Measurements from ENCODE around the gene FAM228B.
"Not testable (repeated sequence)": the region's sequence is repeated elsewhere in the genome, so short reads cannot be mapped to it uniquely, and the experiment has no call there.

The FAM228B gene

DNA sequence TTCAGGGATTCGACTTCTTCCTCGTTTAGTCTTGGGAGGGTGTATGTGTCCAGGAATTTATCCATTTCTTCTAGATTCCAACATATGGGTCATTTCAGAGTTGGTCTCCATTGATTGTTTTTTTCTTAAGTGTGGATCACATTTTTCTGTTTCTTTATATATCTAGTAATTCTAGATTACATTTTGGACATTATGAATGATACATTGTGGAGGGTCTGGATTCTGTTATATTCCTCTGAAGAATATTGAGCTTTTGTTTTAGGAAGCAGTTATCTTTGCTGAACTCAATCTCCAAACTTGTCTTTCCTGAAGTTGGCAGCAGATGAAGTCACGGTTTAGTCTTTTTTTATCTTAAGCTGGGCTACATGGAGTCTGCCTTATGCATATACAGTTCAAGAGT is 9.3 kb downstream of the FAM228B start:
- in situ Hi-C loops (cut with HindIII; ENCODE audit: low pct_ligation_motif_present, low pct_unique_long_range_greater_than_20kb, low sequenced_read_pairs), result no loop called here
- no peak for DNase-seq

DNA sequence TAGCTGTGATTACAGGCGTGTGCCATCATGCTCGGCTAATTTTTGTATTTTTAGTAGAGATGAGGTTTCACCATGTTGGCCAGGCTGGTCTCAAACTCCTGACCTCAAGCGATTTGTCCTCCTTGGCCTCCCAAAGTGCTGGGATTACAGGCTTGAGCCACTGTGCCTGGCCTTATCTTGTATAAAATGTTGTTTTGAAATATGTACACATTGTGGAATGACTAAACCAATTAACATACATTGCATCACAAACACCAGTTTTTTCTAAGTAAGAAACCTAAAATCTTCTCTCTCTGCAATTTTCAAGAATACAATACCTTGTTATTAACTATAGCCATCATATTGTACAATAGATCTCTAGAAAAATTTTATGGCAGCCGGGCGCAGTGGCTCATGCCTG is 17.0 kb downstream of the FAM228B start:
- DNase-seq; in situ Hi-C loops (cut with HindIII; ENCODE audit: low pct_ligation_motif_present, low pct_unique_long_range_greater_than_20kb, low sequenced_read_pairs): not testable (repeated sequence)

DNA sequence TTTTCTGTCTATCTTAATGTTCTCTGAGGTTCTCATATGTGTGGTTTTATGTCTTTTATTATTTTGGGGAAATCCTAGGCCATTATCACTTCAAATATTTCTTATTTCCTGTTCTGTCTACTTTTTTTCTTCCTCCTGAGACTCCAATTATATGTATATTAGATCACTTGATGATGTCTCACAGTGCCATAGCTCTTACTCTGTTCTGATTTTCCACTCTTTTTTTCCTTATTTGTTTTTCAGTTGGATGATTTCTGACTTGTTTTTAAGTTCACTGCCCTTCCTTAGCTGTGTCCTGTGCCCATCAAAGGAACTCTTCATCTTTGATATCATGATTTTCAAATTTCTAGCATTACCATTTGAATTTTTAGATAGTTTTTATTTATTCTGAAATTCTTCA is 24.1 kb downstream of the FAM228B start:
- in situ Hi-C loops (cut with HindIII; ENCODE audit: low pct_ligation_motif_present, low pct_unique_long_range_greater_than_20kb, low sequenced_read_pairs), result no loop called here
- DNase-seq, result no peak

DNA sequence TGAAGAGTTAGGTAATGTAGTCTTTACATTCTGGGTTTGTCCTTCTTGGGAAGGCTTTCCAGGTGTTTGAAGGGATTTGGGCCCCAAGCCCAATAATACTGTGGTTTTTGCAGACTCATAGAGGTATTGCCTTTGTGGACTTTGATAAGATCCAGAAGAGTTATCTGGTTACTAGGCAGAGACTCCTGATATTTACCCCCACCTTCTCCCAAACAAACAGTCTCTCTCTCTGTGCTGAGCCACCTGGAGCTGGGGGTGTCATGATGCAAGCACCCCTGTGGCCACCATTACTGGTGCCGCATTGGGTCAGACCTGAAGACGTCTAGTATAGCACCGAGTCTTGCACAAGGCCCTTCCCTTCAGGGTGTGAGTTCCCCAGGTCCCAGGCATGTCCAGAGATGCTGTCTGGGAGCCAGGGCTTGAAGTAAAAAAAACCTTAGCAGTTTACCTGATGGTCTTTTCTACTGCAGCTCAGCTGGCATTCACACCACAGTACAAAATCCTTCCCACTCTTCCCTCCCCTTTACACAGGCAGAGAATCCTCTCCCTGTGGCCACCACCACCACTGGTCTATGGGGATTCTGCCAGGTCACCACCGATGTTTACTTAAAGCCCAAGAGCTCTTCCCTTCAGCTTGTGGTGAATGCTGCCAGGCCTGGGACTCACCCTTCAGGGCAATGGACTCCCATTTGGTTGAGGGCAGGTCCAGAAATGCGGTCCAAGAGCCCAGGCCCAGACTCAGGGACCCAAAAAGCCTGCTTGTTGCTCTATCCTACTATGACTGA is 29.3 kb downstream of the FAM228B start:
- in situ Hi-C loops (cut with HindIII; ENCODE audit: low pct_ligation_motif_present, low pct_unique_long_range_greater_than_20kb, low sequenced_read_pairs), result no loop called here

DNA sequence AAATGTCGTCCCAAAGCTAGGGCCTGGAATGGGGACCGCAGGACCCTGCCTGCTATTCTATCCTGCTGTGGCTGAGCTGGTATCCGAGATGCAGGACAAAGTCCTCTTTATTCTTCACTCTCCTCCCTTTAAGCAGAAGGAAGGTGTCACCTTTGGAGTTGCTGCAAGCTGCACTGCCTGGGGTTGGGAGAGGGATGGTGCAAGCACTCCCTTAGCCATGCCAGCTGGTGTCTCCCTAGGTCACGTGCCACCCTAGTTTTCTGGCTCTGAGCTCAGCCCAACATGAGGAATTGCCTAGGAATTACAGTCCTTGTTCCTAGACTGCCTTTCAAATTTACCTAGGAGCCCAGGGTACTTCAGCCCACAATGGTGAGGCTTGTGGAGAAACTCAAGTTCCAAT is 30.2 kb downstream of the FAM228B start:
- DNase-seq, result no peak

More for the DNA sequence above, 29.3 kb downstream of the FAM228B start:
- DNase-seq, result no peak

DNA sequence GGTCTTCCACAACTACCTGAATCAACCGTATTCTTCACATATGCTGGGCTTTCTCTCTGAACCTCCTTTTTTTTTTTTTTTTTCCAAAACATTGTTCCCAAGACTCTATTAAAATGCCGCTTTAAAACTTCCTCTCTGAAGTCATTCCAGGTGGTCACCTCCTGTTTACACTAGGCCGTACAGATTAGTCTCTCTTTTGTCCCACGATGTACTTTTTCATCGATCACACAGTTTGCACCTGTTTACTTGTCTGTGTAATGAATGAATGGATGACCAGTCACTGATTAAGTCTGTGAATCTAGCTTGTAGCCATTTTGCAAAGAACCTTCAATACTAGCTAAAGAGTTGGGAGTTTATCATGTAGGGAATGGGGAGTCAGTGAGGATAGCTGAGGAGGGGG is 34.9 kb downstream of the FAM228B start:
- in situ Hi-C loops (cut with HindIII; ENCODE audit: low pct_ligation_motif_present, low pct_unique_long_range_greater_than_20kb, low sequenced_read_pairs), result no loop called here
- DNase-seq, result no peak

More for the DNA sequence above, 30.2 kb downstream of the FAM228B start:
- in situ Hi-C loops (cut with HindIII; ENCODE audit: low pct_ligation_motif_present, low pct_unique_long_range_greater_than_20kb, low sequenced_read_pairs), result no loop called here

DNA sequence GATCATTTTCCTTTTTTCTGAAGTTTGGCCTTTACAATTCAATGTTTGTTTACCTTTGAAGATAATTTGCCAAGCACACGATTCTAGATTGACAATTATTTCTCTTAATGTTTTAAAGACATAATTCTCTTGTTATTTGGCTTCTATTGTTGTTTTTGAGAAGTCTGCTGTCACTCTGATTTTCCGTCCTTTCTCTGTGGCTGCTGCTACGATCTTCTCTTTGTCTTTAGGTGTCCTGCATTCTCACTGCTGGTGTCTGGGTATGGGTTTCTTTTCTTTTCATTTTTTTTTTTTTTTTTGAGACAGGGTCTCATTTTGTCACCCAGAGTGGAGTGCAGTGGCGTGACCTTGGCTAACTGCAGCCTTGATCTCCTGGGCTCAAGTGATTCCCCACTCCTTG is 36.4 kb downstream of the FAM228B start:
- no peak for DNase-seq
- in situ Hi-C loops (cut with HindIII; ENCODE audit: low pct_ligation_motif_present, low pct_unique_long_range_greater_than_20kb, low sequenced_read_pairs), result no loop called here

DNA sequence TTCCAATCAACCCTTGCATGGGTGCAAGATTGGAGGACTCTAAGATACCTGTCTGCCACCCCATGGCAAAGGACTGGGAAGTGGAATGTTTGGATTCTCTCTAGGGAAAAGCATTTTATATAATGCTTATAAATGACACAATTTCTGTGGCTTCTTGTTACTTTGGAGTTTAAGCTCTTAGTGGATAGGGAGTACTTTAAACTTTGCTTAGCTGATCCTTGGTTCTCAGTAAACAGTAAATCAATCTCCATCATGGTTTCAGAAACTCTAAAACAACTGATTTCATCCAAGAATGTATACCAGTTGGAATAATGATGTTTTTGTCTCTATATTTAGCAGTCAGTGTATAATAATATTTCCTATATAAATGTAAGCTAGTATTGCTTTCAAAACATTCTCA is 37.5 kb downstream of the FAM228B start:
- in situ Hi-C loops (cut with HindIII; ENCODE audit: low pct_ligation_motif_present, low pct_unique_long_range_greater_than_20kb, low sequenced_read_pairs), result no loop called here
- DNase-seq, result no peak

DNA sequence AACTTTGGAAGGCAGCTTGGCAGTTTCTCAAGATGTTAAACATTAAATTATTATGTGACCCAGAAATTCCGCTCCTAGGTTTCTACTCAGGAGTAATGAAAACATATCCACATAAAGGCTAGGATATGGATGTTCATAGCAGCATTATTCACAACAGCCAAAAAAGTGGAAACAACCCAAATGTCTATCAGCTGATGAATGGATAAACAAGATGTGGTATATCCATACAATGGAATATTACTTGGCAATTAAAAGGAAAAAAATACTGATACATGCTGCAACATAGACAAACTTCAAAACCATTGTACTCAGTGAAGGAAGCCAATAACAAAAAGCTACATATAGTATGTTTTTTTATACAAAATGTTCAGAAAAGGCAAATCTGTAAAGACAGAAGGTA is 39.2 kb downstream of the FAM228B start:
- DNase-seq, result no peak
- in situ Hi-C loops (cut with HindIII; ENCODE audit: low pct_ligation_motif_present, low pct_unique_long_range_greater_than_20kb, low sequenced_read_pairs), result no loop called here

DNA sequence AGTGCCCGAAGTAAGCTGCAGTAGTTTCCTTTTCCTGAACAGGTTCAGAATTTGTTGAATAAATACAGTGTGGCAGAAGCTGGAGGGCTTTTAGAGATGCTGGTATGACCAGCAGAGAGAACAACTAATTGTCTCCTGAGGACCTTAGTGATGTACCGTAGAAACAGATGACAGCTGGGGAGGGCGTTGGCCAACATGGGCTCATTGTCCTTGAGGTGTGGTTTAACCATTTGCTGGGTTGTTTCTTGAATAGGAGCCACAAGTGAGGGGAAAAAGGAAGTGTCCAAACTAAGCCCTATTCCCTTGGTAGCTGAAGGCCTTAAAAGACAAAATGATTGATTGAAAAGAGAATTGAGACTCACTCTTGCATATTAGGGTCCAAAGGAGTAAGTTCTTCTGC is 39.9 kb downstream of the FAM228B start:
- in situ Hi-C loops (cut with HindIII; ENCODE audit: low pct_ligation_motif_present, low pct_unique_long_range_greater_than_20kb, low sequenced_read_pairs), result no loop called here
- no peak for DNase-seq

DNA sequence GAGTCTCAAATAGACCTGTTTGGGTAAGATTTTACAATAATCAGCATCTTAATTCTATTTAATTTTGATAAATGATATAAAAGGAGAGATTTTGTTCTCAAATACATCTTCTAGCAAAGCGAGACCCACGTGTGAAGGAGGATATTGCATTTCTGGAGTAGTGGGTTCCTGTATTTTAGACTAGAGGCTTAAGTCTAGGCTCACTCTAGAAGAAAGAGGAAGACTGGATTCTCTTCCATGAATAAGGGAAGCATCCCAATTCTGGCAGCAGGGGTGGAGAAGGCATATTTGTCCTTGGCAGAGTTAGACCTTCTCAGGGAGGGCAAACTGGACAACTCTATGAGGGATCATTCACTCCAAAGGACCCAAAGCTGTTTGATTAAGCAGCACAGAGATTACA is 40.3 kb downstream of the FAM228B start:
- no peak for DNase-seq
- in situ Hi-C loops (cut with HindIII; ENCODE audit: low pct_ligation_motif_present, low pct_unique_long_range_greater_than_20kb, low sequenced_read_pairs), result no loop called here

DNA sequence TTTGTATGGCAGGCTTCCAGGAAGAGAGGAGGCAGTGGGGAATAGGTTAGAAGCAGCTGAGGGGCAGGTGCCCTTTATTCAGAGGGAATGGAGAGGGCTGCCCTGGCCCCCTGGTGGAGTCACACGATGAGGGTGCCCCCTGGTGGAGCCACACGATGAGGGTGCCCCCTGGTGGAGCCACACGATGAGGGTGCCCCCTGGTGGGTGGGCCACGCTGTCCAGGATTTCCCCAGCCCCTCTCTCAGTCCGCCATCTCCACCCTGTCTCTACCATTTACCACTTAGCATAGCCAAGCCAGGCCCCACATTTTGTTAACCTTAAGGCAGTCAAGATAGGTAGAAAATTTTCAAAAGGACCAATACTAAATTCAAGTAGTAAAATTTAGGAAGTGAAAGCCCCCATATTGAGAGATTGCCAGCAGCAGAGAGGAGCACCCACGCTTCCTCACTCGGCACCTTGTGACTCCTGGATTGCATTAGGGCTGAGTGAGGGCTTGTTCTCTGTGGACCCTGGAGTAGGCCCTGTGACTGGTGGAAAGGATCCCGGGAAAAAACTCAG is 41.2 kb downstream of the FAM228B start:
- peak; percentile 33 for DNase-seq
- in situ Hi-C loops (cut with HindIII; ENCODE audit: low pct_ligation_motif_present, low pct_unique_long_range_greater_than_20kb, low sequenced_read_pairs), result no loop called here

DNA sequence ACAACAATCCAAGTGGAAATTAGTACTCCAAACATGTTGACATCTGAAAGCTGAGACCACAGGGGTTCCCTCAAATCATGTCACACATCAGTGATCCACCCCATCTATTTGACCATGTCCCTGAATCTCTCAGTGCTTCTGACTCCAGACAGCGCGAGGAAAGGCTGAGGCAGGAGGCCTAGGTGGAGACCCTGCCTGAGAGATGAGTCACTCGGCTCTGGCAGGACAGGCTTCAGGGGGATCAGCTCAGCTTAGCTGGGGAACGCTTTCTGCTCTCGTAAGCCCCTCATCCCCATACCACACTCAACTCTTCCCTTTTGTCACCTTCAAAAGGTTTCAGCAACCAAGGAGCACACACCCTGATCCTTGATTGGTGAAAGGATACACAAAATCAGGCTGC is 45.8 kb downstream of the FAM228B start:
- in situ Hi-C loops (cut with HindIII; ENCODE audit: low pct_ligation_motif_present, low pct_unique_long_range_greater_than_20kb, low sequenced_read_pairs), result no loop called here
- DNase-seq, result no peak

DNA sequence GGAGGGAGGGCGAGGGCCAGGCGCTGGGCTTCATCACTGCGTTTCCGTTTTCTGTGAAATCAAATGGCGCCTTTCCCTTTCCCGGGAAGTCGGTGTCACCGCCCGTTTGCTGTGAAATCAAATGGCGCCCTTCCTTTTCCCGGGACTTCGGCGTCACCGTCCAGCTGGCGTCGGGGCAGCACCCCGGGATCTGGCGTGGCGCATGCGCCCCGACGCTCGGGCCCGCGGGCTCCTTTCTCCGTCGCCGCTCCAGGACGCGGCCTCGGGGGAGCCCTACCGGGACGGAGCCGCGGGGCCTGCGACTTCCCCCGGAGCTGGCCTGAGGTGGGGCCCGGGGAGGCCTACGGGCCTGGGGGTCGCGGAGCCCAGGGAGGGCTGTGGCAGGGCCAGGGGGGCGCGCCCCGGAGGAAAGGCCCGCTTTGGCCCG is 51.6 kb downstream of the FAM228B start, which contains the start of gene FAM228A:
TSS of gene FAM228A (plus strand) at position 203 of the 427 bp plus-strand sequence. CDS start 428 bp downstream, outside the sequence.
- in situ Hi-C loops (cut with HindIII; ENCODE audit: low pct_ligation_motif_present, low pct_unique_long_range_greater_than_20kb, low sequenced_read_pairs), result no loop called here
- DNase-seq, result no peak

DNA sequence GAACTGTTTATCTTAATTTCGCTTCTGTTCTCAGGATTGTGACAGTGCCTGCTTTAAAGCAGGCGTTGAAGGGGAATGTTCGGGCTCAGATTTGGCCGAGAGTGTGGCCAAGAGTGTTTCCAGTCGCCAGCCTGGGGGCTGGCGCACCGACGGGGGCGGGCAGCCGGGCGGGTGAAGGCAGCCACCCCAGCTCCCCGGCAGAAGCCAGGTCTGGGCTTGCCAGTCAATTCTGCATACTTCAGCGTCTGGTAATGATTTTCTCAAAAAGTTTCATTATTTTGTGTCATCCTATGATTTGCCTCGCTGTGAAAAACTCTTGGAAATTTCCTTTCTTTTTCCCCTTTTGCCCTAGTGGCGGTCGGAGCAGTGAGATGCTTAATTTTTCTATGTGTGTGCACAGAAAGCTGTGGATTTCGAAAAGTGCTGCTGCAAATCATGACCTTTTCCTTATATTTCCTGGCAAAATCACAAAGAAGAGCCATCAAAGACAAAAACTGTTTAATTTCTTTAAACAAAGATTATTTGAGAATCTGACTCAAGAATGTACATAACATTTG is 52.4 kb downstream of the FAM228B start:
- in situ Hi-C loops (cut with HindIII; ENCODE audit: low pct_ligation_motif_present, low pct_unique_long_range_greater_than_20kb, low sequenced_read_pairs), result no loop called here
- no peak for DNase-seq

DNA sequence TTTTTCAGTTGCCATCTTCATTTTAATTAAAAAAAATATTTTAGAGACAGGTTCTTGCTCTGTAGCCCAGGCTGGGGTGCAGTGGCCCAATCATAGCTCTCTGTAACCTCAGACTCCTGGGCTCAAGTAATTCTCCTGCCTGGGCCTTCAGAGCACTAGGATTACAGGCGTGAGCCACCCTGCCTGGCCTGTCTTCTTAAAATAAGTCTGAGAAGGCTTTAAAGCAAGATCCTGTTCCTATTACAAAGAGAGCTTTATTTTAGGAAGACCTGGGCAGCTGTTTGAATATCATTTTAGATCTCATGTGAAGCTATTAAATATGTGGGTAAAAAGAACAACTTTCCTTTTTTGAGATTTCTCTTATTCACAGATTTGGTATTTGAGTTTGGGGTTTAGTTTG is 53.1 kb downstream of the FAM228B start:
- DNase-seq, result no peak
- in situ Hi-C loops (cut with HindIII; ENCODE audit: low pct_ligation_motif_present, low pct_unique_long_range_greater_than_20kb, low sequenced_read_pairs), result no loop called here

DNA sequence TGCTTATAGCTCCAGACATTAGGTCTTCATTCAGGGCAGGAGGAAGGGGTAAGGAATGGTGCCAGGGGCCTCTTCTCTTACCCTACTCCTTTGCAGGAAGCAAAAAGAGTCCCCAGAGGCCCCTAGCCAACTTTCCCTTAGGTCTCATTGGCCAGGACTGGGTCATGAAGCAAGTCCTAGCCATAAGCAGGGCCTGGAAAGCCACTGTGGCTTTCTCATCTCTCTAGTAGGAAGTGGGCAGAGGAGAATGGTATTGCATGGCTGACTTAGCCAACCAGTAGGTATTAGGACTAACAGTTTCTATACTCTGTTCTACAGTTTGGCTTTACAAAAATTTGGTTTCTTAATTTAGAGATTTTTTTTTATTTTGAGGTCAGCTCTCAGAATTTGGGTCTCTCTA is 56.4 kb downstream of the FAM228B start:
- in situ Hi-C loops (cut with HindIII; ENCODE audit: low pct_ligation_motif_present, low pct_unique_long_range_greater_than_20kb, low sequenced_read_pairs), result no loop called here
- DNase-seq, result no peak

DNA sequence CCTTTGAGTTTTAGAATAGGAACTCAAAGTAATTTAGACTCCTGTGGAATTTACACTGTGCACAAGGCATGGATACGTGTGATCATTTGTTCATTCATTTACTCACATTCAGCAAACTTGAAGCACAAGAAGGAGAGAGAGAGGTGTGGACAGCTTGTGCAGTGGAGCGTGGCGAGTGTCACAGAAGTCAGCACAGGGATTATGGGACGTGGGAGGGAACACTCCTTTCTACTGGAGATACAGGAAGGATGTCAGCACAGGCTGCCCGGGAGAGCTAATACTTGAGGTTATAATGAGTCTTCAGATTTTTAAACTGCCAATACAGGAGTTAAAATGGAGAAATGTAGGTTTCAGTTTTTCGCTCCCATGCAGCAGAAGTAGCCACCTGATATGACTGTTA is 58.6 kb downstream of the FAM228B start:
- in situ Hi-C loops (cut with HindIII; ENCODE audit: low pct_ligation_motif_present, low pct_unique_long_range_greater_than_20kb, low sequenced_read_pairs), result no loop called here
- DNase-seq, result no peak

DNA sequence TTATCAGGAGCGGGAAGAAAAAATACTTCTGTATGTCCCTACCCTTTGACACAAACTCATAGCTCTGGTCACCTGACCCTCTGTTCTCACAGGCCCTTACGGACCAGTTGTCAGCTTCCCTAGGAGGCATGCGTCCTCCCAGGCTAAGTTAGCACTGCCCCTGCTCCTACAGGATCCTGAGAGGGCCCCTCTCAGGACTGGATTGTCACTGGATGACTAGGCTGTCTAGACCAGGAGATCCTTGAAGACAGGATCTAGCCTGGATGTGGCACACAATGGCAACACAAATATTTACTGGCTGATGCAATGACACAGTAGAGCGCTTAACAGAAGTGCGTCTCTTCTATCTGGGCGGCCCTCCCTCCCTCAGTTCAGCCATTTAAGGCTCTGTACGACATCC is 59.2 kb downstream of the FAM228B start:
- in situ Hi-C loops (cut with HindIII; ENCODE audit: low pct_ligation_motif_present, low pct_unique_long_range_greater_than_20kb, low sequenced_read_pairs), result no loop called here

More for the DNA sequence above, 59.2 kb downstream of the FAM228B start:
- no peak for DNase-seq
